GM12878 (cell line): Measurements from ENCODE around the gene LPCAT2. TPM values are rescaled to one million over a fixed set of nuclear protein-coding genes. Genes with fewer than 3 reads are reported as not detected.

Experiments
- ATAC-seq: fragments of 200-7000 bp; cut with Tn5 transposase; 3 replicates; pipeline ENCODE4 v1.9.1; 2020; ENCODE audit warnings: mild to moderate bottlenecking, moderate library complexity
- BruUV-seq: library from RNA; stranded (reverse); fragments of 400-500 nt; replicated peaks from 2 replicates; lab custom pipeline; 2021; lab: Mats Ljungman, UMichigan
- CTCF ChIA-PET: fragments of 300-600 bp; sonication (Branson Sonifier 250); formaldehyde crosslinking; extraction: SDS; loops from one replicate; lab custom pipeline; 2021; ENCODE audit warnings: inconsistent platforms; lab: Yijun Ruan, JAX
- POLR2A ChIA-PET: fragments of 350-600 bp; formaldehyde crosslinking; extraction: SDS; loops from one replicate; lab custom pipeline; 2021; ENCODE audit warnings: inconsistent platforms; lab: Charles Lee
- RAD21 ChIA-PET: fragments of 300-600 bp; sonication (Branson Sonifier 250); formaldehyde crosslinking; loops from one replicate; lab custom pipeline; 2023; ENCODE audit warnings: antibody characterized with exemption; ENCODE audit not compliant: unreplicated experiment; lab: Charles Lee
- SMC1A ChIA-PET: fragments of 300-600 bp; sonication (Branson Sonifier 250); formaldehyde crosslinking; loops from one replicate; lab custom pipeline; 2023; ENCODE audit not compliant: unreplicated experiment, uncharacterized antibody; lab: Charles Lee
- DNase-seq: peaks from one replicate; pipeline ENCODE4 v3.0.0-alpha.2; 2011; ENCODE audit warnings: low read depth, low spot score
- FAIRE-seq: peaks from 3 replicates; lab custom pipeline; 2011; peaks lifted over from hg19 to GRCh38; lab: Jason Lieb, UNC
- H2AFZ ChIP-seq: 2 replicates; pipeline ENCODE4 v1.6.0; 2011; ENCODE audit warnings: low read depth, low read length, control low read depth; ENCODE audit not compliant: control insufficient read depth
- H3K27ac ChIP-seq: 2 replicates; pipeline ENCODE4 v1.5.1; 2011; ENCODE audit warnings: control low read depth; ENCODE audit not compliant: control insufficient read depth, insufficient read depth
- H3K27me3 ChIP-seq, 2 experiments: replicated peaks in 1 of 2; 2 replicates each; pipeline versions ENCODE4 v1.6.0 to v1.6.1; 2011; ENCODE audit warnings: low read length in 1 of 2; ENCODE audit not compliant: control insufficient read depth in 2 of 2, insufficient read depth in 2 of 2
- H3K36me3 ChIP-seq, 2 experiments: 2 replicates each; pipeline ENCODE4 v1.5.1; 2011; ENCODE audit warnings: low read length in 1 of 2; ENCODE audit not compliant: control insufficient read depth in 2 of 2, insufficient read depth in 2 of 2
- H3K4me1 ChIP-seq: 2 replicates; pipeline ENCODE4 v1.6.1; 2011; ENCODE audit warnings: mild to moderate bottlenecking, low read length, moderate library complexity, mixed read lengths; ENCODE audit not compliant: control insufficient read depth, insufficient read depth
- H3K4me2 ChIP-seq: 2 replicates; pipeline ENCODE4 v1.6.0; 2011; ENCODE audit warnings: control low read depth; ENCODE audit not compliant: control insufficient read depth, insufficient read depth
- H3K4me3 ChIP-seq: fragments of 200-600 bp; sonication (generic); 2 replicates; pipeline ENCODE4 v1.5.1; 2016
- H3K79me2 ChIP-seq: 2 replicates; pipeline ENCODE4 v1.6.0; 2011; ENCODE audit warnings: low read length; ENCODE audit not compliant: control insufficient read depth, insufficient read depth
- H3K9ac ChIP-seq: 2 replicates; pipeline ENCODE4 v1.8.0; 2011; ENCODE audit warnings: low read length, control low read depth, mixed read lengths; ENCODE audit not compliant: control insufficient read depth, insufficient read depth
- H3K9me3 ChIP-seq: replicated peaks from 3 replicates; pipeline ENCODE4 v1.5.1; 2011; ENCODE audit warnings: mild to moderate bottlenecking, low read length; ENCODE audit not compliant: control insufficient read depth, insufficient read depth
- H4K20me1 ChIP-seq: 2 replicates; pipeline ENCODE4 v1.6.0; 2011; ENCODE audit not compliant: control insufficient read depth, insufficient read depth
- CBX3 ChIP-seq: fragments of 200-600 bp; sonication (generic); IDR thresholded peaks from 2 replicates; pipeline ENCODE4 v1.6.1; 2016; ENCODE audit warnings: low read depth, borderline replicate concordance
- CHD2 ChIP-seq: IDR thresholded peaks from 2 replicates; pipeline ENCODE4 v1.6.1; 2011; ENCODE audit warnings: low read depth, low read length, improper control_type of control experiment, borderline replicate concordance
- FOS ChIP-seq: IDR thresholded peaks from 3 replicates; pipeline ENCODE4 v1.6.1; 2011; ENCODE audit warnings: borderline replicate concordance; ENCODE audit not compliant: insufficient read length; ENCODE audit errors: extremely low read depth
- IKZF2 ChIP-seq, 2 experiments: fragments of 450-650 bp; IDR thresholded peaks; 2 replicates each; pipeline ENCODE4 v1.6.1; 2017; ENCODE audit warnings: mild to moderate bottlenecking in 2 of 2, moderate library complexity in 2 of 2
- KLF5 ChIP-seq: fragments of 450-650 bp; IDR thresholded peaks from 2 replicates; pipeline ENCODE4 v1.6.1; 2014; ENCODE audit warnings: mild to moderate bottlenecking; ENCODE audit not compliant: partially characterized antibody
- in situ Hi-C: fragments of 300-500 bp; cut with MboI; formaldehyde crosslinking; loops from 9 replicates; pipeline ENCODE4 v1.14.3; 2018; ENCODE audit warnings: mixed read lengths
- intact Hi-C: fragments of 100-400 bp; cut with micrococcal nuclease; formaldehyde crosslinking; loops from one replicate; pipeline ENCODE4 v1.14.2; 2022; ENCODE audit not compliant: unreplicated experiment
- polyA plus RNA-seq, 11 experiments: library from polyadenylated mRNA; depleted of rRNA in 4 of 11; unstranded in 6 of 11; stranded (reverse) in 5 of 11; fragments of >200 nt; fragmentation: Nextera tagmentation in 4 of 11; fragmentation: Illumina TruSeq in 1 of 11; extraction: Ambion mirVana in 4 of 11; extraction: Trizol in 1 of 11; gene quantifications; 1 replicate in 1 of 11; 2 replicates in 10 of 11; pipeline versions ENCODE4 v1.2.1 to v1.2.3, GENCODE V29; 2011 to 2016; ENCODE audit warnings: inconsistent platforms in 2 of 11, missing spikeins in 2 of 11, low read depth in 1 of 11
- total RNA-seq, 4 experiments: library from RNA; depleted of rRNA in 3 of 4; stranded (reverse); fragments of >200 nt in 3 of 4; fragmentation: Illumina TruSeq in 1 of 4; extraction: Trizol in 1 of 4; gene quantifications; 2 replicates each; pipeline versions ENCODE4 v1.2.1 to v1.2.3, GENCODE V29; 2013 to 2021
- TF ChIP-seq, protein P1 (sequence below): IDR thresholded peaks from 2 replicates; pipeline ENCODE4 v1.6.1; 2012; ENCODE audit warnings: low read depth, low read length, improper control_type of control experiment
- TF ChIP-seq, protein P2 (sequence below): fragments of 450-650 bp; IDR thresholded peaks from 2 replicates; pipeline ENCODE4 v1.6.1; 2017; ENCODE audit warnings: borderline replicate concordance

The LPCAT2 gene
- total and polyA plus RNA-seq, 10 of the 15 experiments (the other 5 are each of a cell fraction or from before 2014, with no cell fraction given): 0.01 TPM; not detected in 9

DNA sequence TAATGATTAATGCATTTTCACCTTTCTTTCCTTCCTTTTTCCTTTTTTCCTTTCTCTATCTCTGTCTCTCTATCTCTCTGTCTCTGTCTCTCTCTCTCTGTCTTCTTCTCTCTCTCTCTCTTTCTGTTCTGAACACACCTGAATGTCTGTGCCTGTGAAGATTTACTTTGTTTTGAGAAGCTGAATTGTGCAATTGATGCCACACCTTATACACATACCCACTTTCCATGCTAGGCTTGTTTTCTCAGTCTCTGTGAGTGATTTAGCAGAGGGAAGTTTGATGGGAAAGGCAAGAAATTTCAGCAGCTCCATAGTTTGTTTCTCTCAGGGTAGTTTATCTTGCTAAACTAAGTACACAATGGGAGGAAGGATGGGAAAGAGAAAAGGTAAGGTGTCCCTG is 48.3 kb downstream of the LPCAT2 start:
- no TSS peak for BruUV-seq
- Histone ChIP-seq H3K79me2 (no peaks in the 10 kb centered on the region), H3K27me3 (no peaks in the 10 kb centered on the region), H2AFZ (no peak overlapping the region), H4K20me1 (no peaks in the 10 kb centered on the region), H3K9me3 (no peaks in the 10 kb centered on the region), H3K36me3 (no peaks in the 10 kb centered on the region), H3K4me3 (no peak overlapping the region), H3K4me2 (no peak overlapping the region), H3K4me1 (no peaks in the 10 kb centered on the region), H3K27ac (no peak overlapping the region), H3K9ac (no peak overlapping the region)
- no peak for FAIRE-seq
- in situ Hi-C loops (no loop called here), intact Hi-C loops (no loop called here)
- TF ChIP-seq CHD2 (no peak), IKZF2 (IDR thresholded peaks at IDR 0.05) (no peak), FOS (no peak), CBX3 (no peak), KLF5 (no peak)
- TF ChIP-seq, protein P1, sequence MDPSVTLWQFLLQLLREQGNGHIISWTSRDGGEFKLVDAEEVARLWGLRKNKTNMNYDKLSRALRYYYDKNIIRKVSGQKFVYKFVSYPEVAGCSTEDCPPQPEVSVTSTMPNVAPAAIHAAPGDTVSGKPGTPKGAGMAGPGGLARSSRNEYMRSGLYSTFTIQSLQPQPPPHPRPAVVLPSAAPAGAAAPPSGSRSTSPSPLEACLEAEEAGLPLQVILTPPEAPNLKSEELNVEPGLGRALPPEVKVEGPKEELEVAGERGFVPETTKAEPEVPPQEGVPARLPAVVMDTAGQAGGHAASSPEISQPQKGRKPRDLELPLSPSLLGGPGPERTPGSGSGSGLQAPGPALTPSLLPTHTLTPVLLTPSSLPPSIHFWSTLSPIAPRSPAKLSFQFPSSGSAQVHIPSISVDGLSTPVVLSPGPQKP: no peak
- TF ChIP-seq, protein P2, sequence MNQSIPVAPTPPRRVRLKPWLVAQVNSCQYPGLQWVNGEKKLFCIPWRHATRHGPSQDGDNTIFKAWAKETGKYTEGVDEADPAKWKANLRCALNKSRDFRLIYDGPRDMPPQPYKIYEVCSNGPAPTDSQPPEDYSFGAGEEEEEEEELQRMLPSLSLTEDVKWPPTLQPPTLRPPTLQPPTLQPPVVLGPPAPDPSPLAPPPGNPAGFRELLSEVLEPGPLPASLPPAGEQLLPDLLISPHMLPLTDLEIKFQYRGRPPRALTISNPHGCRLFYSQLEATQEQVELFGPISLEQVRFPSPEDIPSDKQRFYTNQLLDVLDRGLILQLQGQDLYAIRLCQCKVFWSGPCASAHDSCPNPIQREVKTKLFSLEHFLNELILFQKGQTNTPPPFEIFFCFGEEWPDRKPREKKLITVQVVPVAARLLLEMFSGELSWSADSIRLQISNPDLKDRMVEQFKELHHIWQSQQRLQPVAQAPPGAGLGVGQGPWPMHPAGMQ: no peak
- ChIA-PET CTCF (no interaction called here), SMC1A (no interaction called here), RAD21 (no interaction called here), POLR2A (no interaction called here)
- ATAC-seq: no peak
- DNase-seq: no peak
